ENCODE results near the gene WNK4.

GRCh38 chr17:42784409-42784808 is 4.0 kb downstream of the WNK4 start:
- no peak for TF ChIP-seq POLR2AphosphoS5 (IDR thresholded peaks at IDR 0.05; ENCODE audit: low read depth, low read length)
- TF ChIP-seq REST (IDR thresholded peaks at IDR 0.05; ENCODE audit: insufficient read depth in 1 of 2, low read depth in 2 of 2, low read length in 2 of 2), result no peak

Data from PFSK-1 (cell line).